Heart left ventricle (tissue), 16 donors: ENCODE measurements around the gene ZCCHC18. TPM values are rescaled to one million over a fixed set of nuclear protein-coding genes. Genes with fewer than 3 reads are reported as not detected.

Source experiments
- ATAC-seq, 4 donors: fragments of 200-7000 bp; cut with Tn5 transposase; one replicate each; pipeline ENCODE4 v1.9.1; 2020 to 2022; ENCODE audit warnings: moderate library complexity in 4 of 4, mild to moderate bottlenecking in 3 of 4, moderate number of reproducible peaks in 1 of 4
- DNase-seq, 5 donors: peaks; one replicate each; pipeline ENCODE4 v3.0.0-alpha.2; 2020
- H3K27ac ChIP-seq, 12 donors: fragments of 200-600 bp; sonication (generic) in 4 of 12; one replicate each; pipeline versions ENCODE4 v1.5.0 to v1.8.0; 2016 to 2022; ENCODE audit warnings: mild to moderate bottlenecking in 2 of 12
- H3K27me3 ChIP-seq, 9 donors: fragments of 200-600 bp; sonication (generic) in 2 of 9; one replicate each; pipeline versions ENCODE4 v1.5.1 to v1.8.0; 2016 to 2022; ENCODE audit warnings: mild to moderate bottlenecking in 3 of 9
- H3K36me3 ChIP-seq, 9 donors: fragments of 200-600 bp; sonication (generic) in 2 of 9; one replicate each; pipeline versions ENCODE4 v1.5.0 to v1.8.0; 2018 to 2022; ENCODE audit warnings: mild to moderate bottlenecking in 2 of 9
- H3K4me1 ChIP-seq, 12 donors: fragments of 200-600 bp; sonication (generic) in 4 of 12; one replicate each; pipeline versions ENCODE4 v1.5.0 to v1.8.0; 2016 to 2022; ENCODE audit warnings: mild to moderate bottlenecking in 3 of 12
- H3K4me3 ChIP-seq, 12 donors: fragments of 200-600 bp; sonication (generic) in 4 of 12; one replicate each; pipeline versions ENCODE4 v1.5.0 to v1.8.0; 2017 to 2022; ENCODE audit warnings: mild to moderate bottlenecking in 9 of 12, moderate library complexity in 4 of 12
- H3K9me3 ChIP-seq, 12 donors: fragments of 200-600 bp; sonication (generic) in 4 of 12; one replicate each; pipeline versions ENCODE4 v1.5.0 to v1.8.0; 2016 to 2022; ENCODE audit warnings: mild to moderate bottlenecking in 1 of 12
- CTCF ChIP-seq, 12 donors: fragments of 200-600 bp; sonication (generic) in 4 of 12; IDR thresholded peaks; one replicate each; pipeline versions ENCODE4 v1.5.0 to v1.8.0; 2018 to 2022; ENCODE audit warnings: antibody characterized with exemption in 12 of 12, mild to moderate bottlenecking in 5 of 12
- POLR2A ChIP-seq, 2 donors: fragments of 450-650 bp; IDR thresholded peaks; one replicate each; pipeline ENCODE4 v1.6.1; 2017; ENCODE audit warnings: antibody characterized with exemption in 2 of 2, mild to moderate bottlenecking in 2 of 2, moderate library complexity in 2 of 2
- WGBS, 4 donors: extraction: QIAGEN DNeasy Blood & Tissue Kit in 2 of 4; methylation state at CpG; one replicate each; pipeline versions ENCODE4 v1.1.5 to v1.1.7; 2013 to 2018; 5-methylcytosine and 5-hydroxymethylcytosine counted together
- intact Hi-C, 10 donors: fragments of 100-400 bp; cut with DNase I; formaldehyde crosslinking; loops; one replicate each; pipeline versions ENCODE4 v1.11.1 to v1.14.2; 2022
- polyA plus RNA-seq, 2 donors: library from polyadenylated mRNA; stranded (reverse); fragments of 200-250 nt; gene quantifications; one replicate each; pipeline ENCODE4 v1.2.3, GENCODE V29; 2013
- total RNA-seq, 9 donors: library from RNA; depleted of rRNA in 2 of 9; stranded (reverse); fragments of >200 nt in 2 of 9; fragmentation: NEBNext Ultra II Directional in 3 of 9; extraction: Animal tissue kit (Norgen Biotek cat#: 25700) in 3 of 9; gene quantifications; one replicate each; pipeline versions ENCODE4 v1.1.0 to v1.2.4, GENCODE V29; 2016 to 2023
- donor health status: ischemic (EF 13 %, LVEDD 7.1; RV severe dilation, severe dysfunction).
- donor health status: healthy with polysubstance abuse.
- donor health status: DM: no; HTN: yes; CAD: no.
- donor health status: DM: no; HTN: no; CAD: no.
- donor health status: ischemic (EF 25% LVEDD 6.9; RV normal size, moderate dysfunction).
- donor health status: ischemic (EF 25% LVEDD 5.7; RV mildly dilated, moderate dysfunction).
- donor health status: healthy.
- donor health status: DM: yes; HTN: yes; CAD: no.
- donor health status: ischemic (EF 35%, LVEDD 5.7; RV mildly dilated, moderate dysfunction).
- donor health status: nonischemic (EF 11% LVEDD 7.7; RV severe dilation, severe dysfunction).
- donor health status: DM: yes; HTN: yes; CAD: no.
- donor health status: PGD.
- donor health status: ischemic (EF 29% LVEDD 5.4; RV normal size, mild dysfunction).
- donor health status: nonischemic (EF 23%, LVEDD 6.1; RV moderate dilation, normal function).

ZCCHC18 gene
- total and polyA plus RNA-seq, 11 donors, result 0.14 to 1.4 (median 0.69) TPM; not detected in 1

- no peak for TF ChIP-seq POLR2A (IDR thresholded peaks at IDR 0.05)
- peak; percentile 52 to 86 (median 70) for TF ChIP-seq CTCF (IDR thresholded peaks at IDR 0.05)
- no peaks in the 10 kb centered on the region for H3K36me3 ChIP-seq
- H3K9me3 ChIP-seq, result no peaks in the 10 kb centered on the region
- DNase-seq, result peak in 4 of 5 donors; percentile 61 to 67 (median 64)
- peak overlapping the region in 3 of 12 donors; percentile 30 to 53 (median 46) for H3K27ac ChIP-seq
- peak overlapping the region in 10 of 12 donors; percentile 10 to 59 (median 45) for H3K4me3 ChIP-seq
- intact Hi-C loops, result loop anchor here in 6 of 10 donors (1.0 to 10.0 kb wide), 5 partner anchors 38 to 602 kb away; no protein-coding TSS in a partner anchor
- peaks cover 0 to 5% (median 0%) of the 10 kb centered on the region in 9 donors for H3K27me3 ChIP-seq
- H3K4me1 ChIP-seq, result peaks cover 0 to 11% (median 2%) of the 10 kb centered on the region in 12 donors
- WGBS, 4 donors, result 20 to 31% (median 24%) methylated on average over 10 of the region's 10 CpGs
- ATAC-seq, result peak; percentile 83 to 91 (median 88)
Measured at GRCh38 chrX:104136241-104137019, 24.1 kb downstream of the ZCCHC18 start.

GRCh38 chrX:104137496-104137895 is 25.2 kb downstream of the ZCCHC18 start:
- Histone ChIP-seq H3K4me3 (no peak overlapping the region), H3K27me3 (peaks cover 0 to 3% (median 0%) of the 10 kb centered on the region in 9 donors), H3K36me3 (no peaks in the 10 kb centered on the region), H3K9me3 (no peaks in the 10 kb centered on the region), H3K4me1 (peaks cover 0 to 11% (median 2%) of the 10 kb centered on the region in 12 donors), H3K27ac (no peak overlapping the region)
- WGBS, 4 donors, result 76 to 90% (median 80%) methylated on average over 3 of the region's 3 CpGs
- TF ChIP-seq CTCF (IDR thresholded peaks at IDR 0.05), result no peak
- no peak for TF ChIP-seq POLR2A (IDR thresholded peaks at IDR 0.05)
- intact Hi-C loops, result loop anchor here in 5 of 10 donors (2.0 to 10.0 kb wide), 4 partner anchors 39 to 603 kb away; no protein-coding TSS in a partner anchor
- DNase-seq, result no peak
- ATAC-seq, result no peak

GRCh38 chrX:104141087-104141760 is 28.9 kb downstream of the ZCCHC18 start:
- H3K27me3 ChIP-seq, result no peaks in the 10 kb centered on the region
- WGBS, 4 donors, result 85 to 92% (median 90%) methylated on average over 8 of the region's 8 CpGs
- no peak for ATAC-seq
- peaks cover 0 to 3% (median 0%) of the 10 kb centered on the region in 12 donors for H3K4me1 ChIP-seq
- TF ChIP-seq POLR2A (IDR thresholded peaks at IDR 0.05), result no peak
- no peak for TF ChIP-seq CTCF (IDR thresholded peaks at IDR 0.05)
- no peak overlapping the region for H3K4me3 ChIP-seq
- intact Hi-C loops, result no loop called here
- H3K27ac ChIP-seq, result no peak overlapping the region
- H3K9me3 ChIP-seq, result no peaks in the 10 kb centered on the region
- DNase-seq, result no peak
- no peaks in the 10 kb centered on the region for H3K36me3 ChIP-seq

GRCh38 chrX:104151037-104151436 is 38.7 kb downstream of the ZCCHC18 start:
- no peak for TF ChIP-seq POLR2A (IDR thresholded peaks at IDR 0.05)
- TF ChIP-seq CTCF (IDR thresholded peaks at IDR 0.05), result no peak
- ATAC-seq (no peak), DNase-seq (no peak)
- H3K9me3 ChIP-seq, result no peaks in the 10 kb centered on the region
- H3K27me3 ChIP-seq, result peaks cover 0 to 8% (median 0%) of the 10 kb centered on the region in 9 donors
- intact Hi-C loops, result loop anchor here in 1 of 10 donors (10.0 kb wide), 1 partner anchor 466 kb away; the partner anchor contains the start of gene MORF4L2
- 11 to 42% (median 23%) methylated on average over 1 of the region's 1 CpG for WGBS, 4 donors
- H3K4me1 ChIP-seq, result peaks cover 0 to 9% (median 2%) of the 10 kb centered on the region in 12 donors
- H3K36me3 ChIP-seq, result no peaks in the 10 kb centered on the region
- H3K4me3 ChIP-seq, result no peak overlapping the region
- H3K27ac ChIP-seq, result no peak overlapping the region
